Astrocyte of the cerebellum (primary cell): ENCODE measurements around the gene WDR7.

Experiments used
- DNase-seq: peaks from one replicate; pipeline ENCODE4 v3.0.0-alpha.2; 2011; ENCODE audit warnings: low read depth
- H3K4me3 ChIP-seq: 2 replicates; pipeline ENCODE4 v1.5.1; 2011; ENCODE audit warnings: mild to moderate bottlenecking, low read depth, low read length, moderate library complexity
- in situ Hi-C: cut with HindIII; loops from 2 replicates; pipeline ENCODE4 v1.10.0; 2017; ENCODE audit warnings: low sequenced_read_pairs
- TF ChIP-seq, protein P1 (sequence below): IDR thresholded peaks from 2 replicates; pipeline ENCODE4 v1.5.1; 2012; ENCODE audit warnings: low read length, low read depth, moderate library complexity, mild to moderate bottlenecking; ENCODE audit errors: missing control alignments

WDR7 gene

DNA sequence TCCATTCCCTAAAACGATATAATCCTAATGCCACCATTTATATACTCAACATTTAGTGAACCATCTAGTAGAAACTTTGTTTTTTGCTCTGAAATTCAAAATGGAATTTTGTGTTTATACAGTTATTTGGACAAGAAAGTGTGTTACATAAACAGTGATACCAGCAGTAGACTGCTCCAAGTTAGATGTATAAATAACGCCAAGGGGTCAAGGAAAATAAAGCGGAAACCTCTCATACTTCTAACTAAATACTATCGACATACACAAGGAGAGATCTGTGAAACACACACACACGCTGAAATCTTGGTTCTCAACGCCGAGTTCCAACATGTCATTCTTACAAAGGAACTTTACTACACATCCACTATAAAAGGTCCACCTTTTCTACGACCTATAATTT, 14.0 kb upstream of the WDR7 start:
- in situ Hi-C loops = no loop called here
- DNase-seq = no peak
- peak overlapping the region; percentile 65 for H3K4me3 ChIP-seq
- TF ChIP-seq, protein P1, sequence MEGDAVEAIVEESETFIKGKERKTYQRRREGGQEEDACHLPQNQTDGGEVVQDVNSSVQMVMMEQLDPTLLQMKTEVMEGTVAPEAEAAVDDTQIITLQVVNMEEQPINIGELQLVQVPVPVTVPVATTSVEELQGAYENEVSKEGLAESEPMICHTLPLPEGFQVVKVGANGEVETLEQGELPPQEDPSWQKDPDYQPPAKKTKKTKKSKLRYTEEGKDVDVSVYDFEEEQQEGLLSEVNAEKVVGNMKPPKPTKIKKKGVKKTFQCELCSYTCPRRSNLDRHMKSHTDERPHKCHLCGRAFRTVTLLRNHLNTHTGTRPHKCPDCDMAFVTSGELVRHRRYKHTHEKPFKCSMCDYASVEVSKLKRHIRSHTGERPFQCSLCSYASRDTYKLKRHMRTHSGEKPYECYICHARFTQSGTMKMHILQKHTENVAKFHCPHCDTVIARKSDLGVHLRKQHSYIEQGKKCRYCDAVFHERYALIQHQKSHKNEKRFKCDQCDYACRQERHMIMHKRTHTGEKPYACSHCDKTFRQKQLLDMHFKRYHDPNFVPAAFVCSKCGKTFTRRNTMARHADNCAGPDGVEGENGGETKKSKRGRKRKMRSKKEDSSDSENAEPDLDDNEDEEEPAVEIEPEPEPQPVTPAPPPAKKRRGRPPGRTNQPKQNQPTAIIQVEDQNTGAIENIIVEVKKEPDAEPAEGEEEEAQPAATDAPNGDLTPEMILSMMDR = no peak

- in situ Hi-C loops = no loop called here
- TF ChIP-seq, protein P1 = no peak
- no peak for DNase-seq
- peak overlapping the region; percentile 65 for H3K4me3 ChIP-seq
Observed at GRCh38 chr18:56637711-56638231, 13.4 kb upstream of the WDR7 start.

DNA sequence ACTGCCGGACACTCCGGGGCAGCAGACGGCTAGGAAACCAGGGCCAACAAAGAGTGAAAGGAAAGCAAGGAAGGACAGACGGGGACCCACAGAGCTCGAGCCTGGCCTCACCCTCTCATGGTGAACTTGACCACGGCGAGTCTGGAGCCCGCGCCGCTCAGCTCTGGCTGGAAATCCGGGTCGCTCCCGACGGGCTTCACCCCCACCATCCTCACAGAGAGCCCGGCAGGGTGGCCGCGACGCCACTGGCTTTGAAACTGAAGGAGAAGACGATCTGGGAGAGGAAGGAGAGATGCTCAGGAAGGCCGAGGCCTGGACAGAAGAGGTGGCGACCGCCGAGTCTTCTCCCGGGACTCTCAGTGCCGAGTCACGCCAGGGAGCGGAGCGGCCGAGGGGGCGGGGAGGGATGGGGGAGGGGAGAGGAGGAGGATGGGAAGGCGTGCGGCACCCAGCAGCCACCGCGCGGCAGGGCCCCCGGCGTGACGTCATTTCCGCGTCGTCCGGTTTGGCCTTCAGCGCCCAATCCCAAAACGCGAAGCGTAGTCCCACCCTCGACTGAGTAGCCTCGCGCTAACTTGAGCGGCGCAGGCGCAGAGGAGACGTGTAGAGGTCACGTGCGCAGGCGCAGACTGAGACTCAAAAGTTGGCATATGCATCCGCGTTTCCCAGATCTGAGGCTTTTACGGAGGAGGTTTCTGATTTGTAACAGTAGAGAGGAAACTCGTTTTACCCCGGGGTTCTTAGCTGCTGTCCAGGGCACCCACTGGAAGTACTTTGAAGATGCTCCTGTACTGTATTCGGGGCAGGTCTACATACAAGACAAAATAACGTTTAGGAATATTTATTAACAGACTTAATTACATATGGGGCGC, 12.7 kb upstream of the WDR7 start, which contains the start of gene TXNL1:
Gene TXNL1 (minus strand): TSS at position 361 of the 872 bp plus-strand sequence. CDS start 152 bp downstream, at position 209.
- TF ChIP-seq, protein P1 = no peak
- H3K4me3 ChIP-seq = peak within 1 kb of the TSS; percentile 65
- in situ Hi-C loops = no loop called here
- peak; percentile 97 for DNase-seq

- TF ChIP-seq, protein P1 = no peak
- in situ Hi-C loops = no loop called here
- no peak for DNase-seq
- peak overlapping the region; percentile 65 for H3K4me3 ChIP-seq
Observed at GRCh38 chr18:56639104-56639381, 12.1 kb upstream of the WDR7 start.

GRCh38 chr18:56639571-56639970, 11.6 kb upstream of the WDR7 start:
- TF ChIP-seq, protein P1 = no peak
- no peak overlapping the region for H3K4me3 ChIP-seq
- DNase-seq = no peak
- in situ Hi-C loops = no loop called here

DNA sequence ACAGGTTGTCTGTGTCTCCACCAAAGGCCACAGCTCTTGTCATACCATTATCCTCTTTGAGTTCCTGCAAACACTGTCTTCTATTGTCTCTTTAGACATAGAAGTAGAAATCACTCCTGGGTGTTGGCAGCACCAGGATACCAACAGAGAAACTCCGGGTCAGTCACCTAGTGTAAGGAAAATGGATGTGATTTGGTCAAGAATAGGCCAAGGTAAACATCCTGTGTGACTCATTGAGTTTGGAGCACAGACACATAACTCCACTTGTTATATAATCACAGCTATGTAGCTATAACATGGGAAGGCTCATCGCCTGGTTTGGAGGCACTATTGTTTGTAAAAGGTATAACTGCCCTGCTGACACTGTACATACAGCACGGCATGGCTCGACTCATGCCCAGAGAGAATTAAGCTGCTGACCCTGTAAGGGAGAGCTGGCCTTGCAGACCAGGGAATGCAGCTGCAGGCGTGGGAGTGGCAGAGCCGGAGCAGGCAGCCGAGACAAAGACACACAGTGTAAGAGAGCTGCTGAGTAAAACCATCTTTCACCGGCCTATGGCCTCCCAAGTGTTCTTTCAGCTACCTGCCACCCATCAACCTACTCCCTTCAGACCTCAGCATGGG, 9.3 kb upstream of the WDR7 start:
- TF ChIP-seq, protein P1 = no peak
- no peak overlapping the region for H3K4me3 ChIP-seq
- DNase-seq = peak; percentile 27
- in situ Hi-C loops = no loop called here
